Lower lobe of right lung (tissue), 2 donors: ENCODE measurements around the gene TBRG4. TPM values are rescaled to one million over a fixed set of nuclear protein-coding genes. Genes with fewer than 3 reads are reported as not detected.
"Not testable (repeated sequence)": the region's sequence is repeated elsewhere in the genome, so short reads cannot be mapped to it uniquely, and the experiment has no call there.

Experiments used
- ATAC-seq, 2 donors: fragments of 200-7000 bp; cut with Tn5 transposase; one replicate each; pipeline ENCODE4 v1.9.1; 2020 to 2022; ENCODE audit warnings: mild to moderate bottlenecking in 2 of 2, moderate library complexity in 2 of 2
- DNase-seq: peaks from one replicate; pipeline ENCODE4 v3.0.0-alpha.2; 2020
- H3K27ac ChIP-seq: fragments of 200-600 bp; one replicate; pipeline ENCODE4 v1.8.0; 2022
- H3K27me3 ChIP-seq: fragments of 200-600 bp; one replicate; pipeline ENCODE4 v1.8.0; 2022; ENCODE audit warnings: low read depth
- H3K36me3 ChIP-seq: fragments of 200-600 bp; one replicate; pipeline ENCODE4 v1.8.0; 2022; ENCODE audit warnings: mild to moderate bottlenecking
- H3K4me1 ChIP-seq: fragments of 200-600 bp; one replicate; pipeline ENCODE4 v1.8.0; 2022
- H3K4me3 ChIP-seq: fragments of 200-600 bp; one replicate; pipeline ENCODE4 v1.8.0; 2022; ENCODE audit warnings: mild to moderate bottlenecking
- H3K9me3 ChIP-seq: fragments of 200-600 bp; one replicate; pipeline ENCODE4 v1.8.0; 2022
- intact Hi-C: fragments of 100-400 bp; cut with DNase I; formaldehyde crosslinking; loops from one replicate; pipeline ENCODE4 v1.11.0; 2022
- total RNA-seq: library from RNA; stranded (reverse); fragmentation: NEBNext Ultra II Directional; extraction: Animal tissue kit (Norgen Biotek cat#: 25700); gene quantifications from one replicate; pipeline ENCODE4 v1.2.1, GENCODE V29; 2021
- TF ChIP-seq, protein P1 (sequence below): fragments of 200-600 bp; IDR thresholded peaks from one replicate; pipeline ENCODE4 v1.8.0; 2022; ENCODE audit warnings: antibody characterized with exemption, mild to moderate bottlenecking
- donor health status: DM: no; HTN: yes; CAD: no; lungs with severe emphysema.

The TBRG4 gene
- total RNA-seq, 1 donor from 2014 or later: 54.3 TPM

DNA sequence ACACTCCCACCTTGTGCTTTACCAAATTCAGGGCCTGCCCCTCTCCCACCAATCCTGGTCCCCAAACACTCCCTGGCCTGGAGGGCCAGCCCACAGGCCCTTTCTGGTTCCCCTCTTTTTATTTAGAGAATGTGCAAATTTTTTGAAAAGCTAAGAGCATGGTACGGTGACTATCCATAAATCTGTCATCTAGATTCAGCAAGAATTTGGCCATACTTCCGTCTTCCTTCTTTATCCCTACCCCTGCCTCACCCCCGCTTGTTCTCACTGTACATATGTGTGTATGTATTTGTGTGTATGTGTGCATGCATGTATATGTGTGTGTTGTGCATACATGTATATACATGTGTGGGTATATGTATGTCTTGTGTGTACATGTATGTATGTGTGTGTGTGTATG, 8.1 kb upstream of the TBRG4 start:
- Histone ChIP-seq H3K36me3 (no peaks in the 10 kb centered on the region), H3K4me3 (no peak overlapping the region), H3K27me3 (no peaks in the 10 kb centered on the region), H3K27ac (no peak overlapping the region), H3K9me3 (no peaks in the 10 kb centered on the region), H3K4me1 (no peaks in the 10 kb centered on the region)
- TF ChIP-seq, protein P1, sequence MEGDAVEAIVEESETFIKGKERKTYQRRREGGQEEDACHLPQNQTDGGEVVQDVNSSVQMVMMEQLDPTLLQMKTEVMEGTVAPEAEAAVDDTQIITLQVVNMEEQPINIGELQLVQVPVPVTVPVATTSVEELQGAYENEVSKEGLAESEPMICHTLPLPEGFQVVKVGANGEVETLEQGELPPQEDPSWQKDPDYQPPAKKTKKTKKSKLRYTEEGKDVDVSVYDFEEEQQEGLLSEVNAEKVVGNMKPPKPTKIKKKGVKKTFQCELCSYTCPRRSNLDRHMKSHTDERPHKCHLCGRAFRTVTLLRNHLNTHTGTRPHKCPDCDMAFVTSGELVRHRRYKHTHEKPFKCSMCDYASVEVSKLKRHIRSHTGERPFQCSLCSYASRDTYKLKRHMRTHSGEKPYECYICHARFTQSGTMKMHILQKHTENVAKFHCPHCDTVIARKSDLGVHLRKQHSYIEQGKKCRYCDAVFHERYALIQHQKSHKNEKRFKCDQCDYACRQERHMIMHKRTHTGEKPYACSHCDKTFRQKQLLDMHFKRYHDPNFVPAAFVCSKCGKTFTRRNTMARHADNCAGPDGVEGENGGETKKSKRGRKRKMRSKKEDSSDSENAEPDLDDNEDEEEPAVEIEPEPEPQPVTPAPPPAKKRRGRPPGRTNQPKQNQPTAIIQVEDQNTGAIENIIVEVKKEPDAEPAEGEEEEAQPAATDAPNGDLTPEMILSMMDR: no peak
- intact Hi-C loops: no loop called here
- no peak for DNase-seq
- no peak for ATAC-seq

DNA sequence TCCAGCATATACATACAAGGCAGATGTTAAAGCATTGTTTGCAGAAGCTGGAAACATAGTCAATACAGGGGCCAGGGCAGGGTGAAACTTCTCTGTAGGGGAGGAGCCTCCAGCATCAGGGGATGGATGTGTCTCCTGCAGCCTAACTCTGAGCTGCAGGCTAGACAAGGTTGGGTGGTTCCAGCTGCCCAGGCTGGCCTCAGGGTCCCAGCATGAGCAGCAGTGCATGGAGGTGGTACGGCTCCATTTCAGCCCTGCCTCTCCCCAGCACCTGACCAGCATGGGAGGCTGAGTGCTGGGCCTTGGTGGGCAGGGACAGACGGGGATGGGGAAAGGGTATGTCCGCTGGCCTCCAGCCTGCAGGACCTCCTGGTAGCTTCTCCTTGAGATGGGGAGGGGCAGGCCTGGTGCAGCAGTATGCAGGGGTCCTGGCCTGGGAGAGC, 7.4 kb upstream of the TBRG4 start:
- no peak overlapping the region for H3K27ac ChIP-seq
- DNase-seq: no peak

DNA sequence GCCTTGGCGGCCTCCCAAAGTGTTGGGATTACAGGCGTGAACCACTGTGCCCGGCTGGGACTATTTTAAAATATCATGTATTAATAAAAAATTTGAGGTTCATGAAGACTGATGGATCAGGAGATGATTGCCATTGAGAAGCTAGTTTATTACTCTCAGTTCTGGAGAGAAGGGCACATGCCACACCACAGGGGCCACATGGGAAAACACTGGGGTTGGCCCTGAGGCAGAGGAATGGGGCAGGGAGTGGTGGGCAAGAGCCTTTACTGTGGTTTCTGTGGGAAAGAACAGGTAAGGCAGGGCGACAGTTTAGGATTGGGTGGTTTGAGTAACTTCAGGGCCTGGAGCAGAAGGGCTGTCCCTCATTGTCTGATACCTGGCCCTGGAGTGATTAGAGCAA, 6.8 kb upstream of the TBRG4 start:
- no peaks in the 10 kb centered on the region for H3K4me1 ChIP-seq
- no peaks in the 10 kb centered on the region for H3K27me3 ChIP-seq
- H3K36me3 ChIP-seq: no peaks in the 10 kb centered on the region
- H3K4me3 ChIP-seq: no peak overlapping the region
- intact Hi-C loops: no loop called here
- H3K27ac ChIP-seq: no peak overlapping the region
- H3K9me3 ChIP-seq: no peaks in the 10 kb centered on the region
- ATAC-seq (no peak), DNase-seq (no peak)
- TF ChIP-seq, protein P1: no peak

More for the DNA sequence above, 7.4 kb upstream of the TBRG4 start:
- intact Hi-C loops: no loop called here
- TF ChIP-seq, protein P1: no peak
- no peak for ATAC-seq
- no peak overlapping the region for H3K4me3 ChIP-seq
- H3K27me3 ChIP-seq: no peaks in the 10 kb centered on the region
- H3K9me3 ChIP-seq: no peaks in the 10 kb centered on the region
- H3K36me3 ChIP-seq: no peaks in the 10 kb centered on the region
- H3K4me1 ChIP-seq: no peaks in the 10 kb centered on the region

DNA sequence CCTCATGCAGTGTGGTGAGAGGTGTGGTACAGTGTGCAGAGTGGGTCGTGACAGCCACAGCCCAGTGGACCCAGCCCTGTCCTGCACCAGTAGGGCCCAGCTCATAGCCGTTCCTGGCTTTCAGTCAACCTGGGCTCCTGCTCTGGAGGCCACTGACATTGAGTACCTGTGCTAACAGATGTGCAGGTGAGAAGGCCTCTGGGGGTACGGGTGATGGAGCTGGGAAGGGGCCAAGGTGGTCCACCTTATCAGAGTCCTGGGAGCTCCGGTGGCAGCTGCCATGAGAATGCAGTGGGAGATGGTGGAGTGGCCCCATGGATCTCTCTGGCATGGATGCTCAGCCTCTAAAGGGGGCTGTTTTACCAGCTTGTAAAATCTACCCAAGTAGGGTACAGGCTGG, 6.1 kb upstream of the TBRG4 start:
- no peak overlapping the region for H3K27ac ChIP-seq
- TF ChIP-seq, protein P1: no peak
- ATAC-seq: no peak
- H3K36me3 ChIP-seq: no peaks in the 10 kb centered on the region
- DNase-seq: no peak
- H3K4me3 ChIP-seq: no peak overlapping the region
- intact Hi-C loops: no loop called here
- H3K27me3 ChIP-seq: no peaks in the 10 kb centered on the region
- peaks cover 2% of the 10 kb centered on the region for H3K4me1 ChIP-seq
- no peaks in the 10 kb centered on the region for H3K9me3 ChIP-seq

- Histone ChIP-seq H3K27ac (no peak overlapping the region), H3K27me3 (no peaks in the 10 kb centered on the region), H3K4me3 (no peak overlapping the region), H3K9me3 (no peaks in the 10 kb centered on the region), H3K4me1 (peaks cover 8% of the 10 kb centered on the region), H3K36me3 (no peaks in the 10 kb centered on the region)
- intact Hi-C loops: no loop called here
- ATAC-seq: no peak
- TF ChIP-seq, protein P1: no peak
- no peak for DNase-seq
These were observed 4.6 kb upstream of the TBRG4 start for GRCh38 chr7:45116048-45116447.

DNA sequence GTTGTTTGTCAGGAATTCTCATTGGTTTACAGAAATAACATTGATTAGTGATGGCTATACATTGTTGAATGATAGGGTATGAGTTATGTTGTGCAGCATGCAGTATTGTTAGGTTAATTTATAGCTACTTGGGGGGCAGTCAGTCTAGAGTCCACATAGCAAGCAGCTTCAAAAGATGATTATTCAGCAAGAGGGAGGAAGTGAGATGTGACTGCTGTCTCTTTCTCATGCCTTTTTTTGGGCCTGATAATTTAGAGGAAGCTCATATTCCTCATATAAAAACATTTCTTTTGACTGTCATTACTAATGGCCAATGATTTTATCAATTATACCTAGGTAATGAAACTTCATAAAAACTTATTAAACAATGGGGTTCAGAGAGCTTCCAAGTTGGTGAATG, 3.4 kb upstream of the TBRG4 start:
- Histone ChIP-seq H3K27me3 (no peaks in the 10 kb centered on the region), H3K4me1 (peaks cover 19% of the 10 kb centered on the region), H3K4me3 (no peak overlapping the region), H3K27ac (no peak overlapping the region), H3K36me3 (no peaks in the 10 kb centered on the region), H3K9me3 (no peaks in the 10 kb centered on the region)
- intact Hi-C loops: no loop called here
- ATAC-seq (no peak), DNase-seq (no peak)
- TF ChIP-seq, protein P1: no peak

GRCh38 chr7:45114257-45114656, 2.8 kb upstream of the TBRG4 start:
- H3K27ac ChIP-seq, intact Hi-C loops, H3K36me3 ChIP-seq, DNase-seq, ATAC-seq, H3K27me3 ChIP-seq, H3K9me3 ChIP-seq, H3K4me3 ChIP-seq: not testable (repeated sequence)
- peaks cover 23% of the 10 kb centered on the region for H3K4me1 ChIP-seq
